RPMI8226 (cell line): ENCODE data around the gene HNRNPA3.
A peak's percentile ranks its signal among the peaks of the same experiment; 100 is the strongest.
"Not testable (repeated sequence)": the region's sequence is repeated elsewhere in the genome, so short reads cannot be mapped to it uniquely, and the experiment has no call there.

Experiments
- DNase-seq: peaks from one replicate; pipeline ENCODE4 v3.0.0-alpha.2; 2015

The HNRNPA3 gene

GRCh38 chr2:177256695-177257094, 44.1 kb downstream of the HNRNPA3 start:
- DNase-seq: no peak

- no peak for DNase-seq
Observed at GRCh38 chr2:177257471-177257870, 44.9 kb downstream of the HNRNPA3 start.

- no peak for DNase-seq
Observed at GRCh38 chr2:177258059-177258458, 45.5 kb downstream of the HNRNPA3 start.

GRCh38 chr2:177260379-177260778, 47.8 kb downstream of the HNRNPA3 start:
- no peak for DNase-seq

- no peak for DNase-seq
Observed at GRCh38 chr2:177261116-177262060, 48.8 kb downstream of the HNRNPA3 start.

- DNase-seq: no peak
Observed at GRCh38 chr2:177262092-177262491, 49.5 kb downstream of the HNRNPA3 start.

- DNase-seq: no peak
Observed at GRCh38 chr2:177262958-177263450, 50.4 kb downstream of the HNRNPA3 start.

GRCh38 chr2:177263451-177264208, 51.0 kb downstream of the HNRNPA3 start:
- DNase-seq: peak; percentile 98

- peak; percentile 45 for DNase-seq
Observed at GRCh38 chr2:177264209-177264692, 51.7 kb downstream of the HNRNPA3 start.

- peak; percentile 92 for DNase-seq
Observed at GRCh38 chr2:177264693-177265587, 52.3 kb downstream of the HNRNPA3 start, which contains the start of gene NFE2L2. Gene NFE2L2, minus strand, starts transcription at chr2:177264727. Its CDS starts 151 bp downstream, at chr2:177264576.

- peak; percentile 57 for DNase-seq
Observed at GRCh38 chr2:177265824-177266817, 53.5 kb downstream of the HNRNPA3 start.

GRCh38 chr2:177266955-177267354, 54.4 kb downstream of the HNRNPA3 start:
- DNase-seq: not testable (repeated sequence)

- no peak for DNase-seq
Observed at GRCh38 chr2:177268187-177268871, 55.7 kb downstream of the HNRNPA3 start.

- DNase-seq: no peak
Observed at GRCh38 chr2:177268901-177269300, 56.3 kb downstream of the HNRNPA3 start.

GRCh38 chr2:177270531-177270930, 57.9 kb downstream of the HNRNPA3 start:
- no peak for DNase-seq

GRCh38 chr2:177271981-177272666, 59.5 kb downstream of the HNRNPA3 start:
- peak; percentile 60 for DNase-seq

- DNase-seq: peak; percentile 39
Observed at GRCh38 chr2:177272765-177273164, 60.2 kb downstream of the HNRNPA3 start.

GRCh38 chr2:177273408-177273807, 60.8 kb downstream of the HNRNPA3 start:
- DNase-seq: no peak
